ENCODE results near the gene SLC25A12. TPM values are rescaled to one million over a fixed set of nuclear protein-coding genes. Genes with fewer than 3 reads are reported as not detected.
A peak's percentile ranks its signal among the peaks of the same experiment; 100 is the strongest.

Gene SLC25A12
- total and polyA plus RNA-seq, 9 of the 15 experiments (the other 6 are each of a cell fraction or from before 2014, with no cell fraction given): 13.5 to 36.5 (median 21.7) TPM

GRCh38 chr2:171824086-171824485, 70.0 kb downstream of the SLC25A12 start:
- no peaks in the 10 kb centered on the region for H3K9me1 ChIP-seq (ENCODE audit: control insufficient read depth, insufficient read depth, low read length)
- TF ChIP-seq CEBPB (tag; IDR thresholded peaks at IDR 0.05) (peak; percentile 57; the same call in 1 of the 2 replicates), CEBPG (CRISPR knock-in tag; IDR thresholded peaks at IDR 0.05) (no peak), CEBPG (tag; conservative IDR thresholded peaks at IDR 0.05 in 1 of 2, IDR thresholded peaks at IDR 0.05 in 1 of 2) (peak in 1 of 2 experiments; percentile 38; a peak in 1 of 4 replicates), SETDB1 (IDR thresholded peaks at IDR 0.05; ENCODE audit: low read length) (no peak)
- no peak overlapping the region for H3K9ac ChIP-seq (ENCODE audit: insufficient read depth in 1 of 2, low read depth in 2 of 2, low read length in 2 of 2)
- H3K36me3 ChIP-seq (ENCODE audit: control insufficient read depth, insufficient read depth, low read length): peaks cover 13% of the 10 kb centered on the region; the same call in 1 of the 3 replicates
- no peaks in the 10 kb centered on the region for H3K4me1 ChIP-seq (replicated peaks in 1 of 2; ENCODE audit: control insufficient read depth in 2 of 2, insufficient read depth in 2 of 2, low read length in 2 of 2)
- H3K4me2 ChIP-seq (ENCODE audit: insufficient read depth, low read length): no peak overlapping the region
- H3K4me3 ChIP-seq: no peak overlapping the region
- intact Hi-C loops (cut with micrococcal nuclease) (no loop called here), in situ Hi-C loops (cut with MboI) (no loop called here)
- H3K27ac ChIP-seq (ENCODE audit: extremely low read depth, low read depth, low read length): no peak overlapping the region
- BruUV-seq (replicated peaks): no TSS peak
- no peak for DNase-seq (ENCODE audit: extremely low read depth in 1 of 4, low spot score in 3 of 4)
- no peaks in the 10 kb centered on the region for H3K79me2 ChIP-seq (ENCODE audit: control insufficient read depth, insufficient read depth, low read length)
- WGBS (ENCODE audit: insufficient coverage, low coverage, missing lambda C conversion rate): 100% methylated on average over 1 of the region's 1 CpG
- no peaks in the 10 kb centered on the region for H3K27me3 ChIP-seq (ENCODE audit: control insufficient read depth in 2 of 2, insufficient read depth in 2 of 2, low read length in 2 of 2)
- no peak for ATAC-seq
- H3K9me3 ChIP-seq (replicated peaks; ENCODE audit: control insufficient read depth, insufficient read depth, low read depth, low read length): no peaks in the 10 kb centered on the region
- ChIA-PET CTCF (ENCODE audit: low intra/inter-chr PET ratio) (no interaction called here), POLR2A (interaction anchor here (0.6 to 1.4 kb wide), 6 partner anchors 11 to 98 kb away, joined by 3 to 5 read pairs (median 3); partner anchors contain the start of gene HAT1)
- no peak for FAIRE-seq
- no peak overlapping the region for H2AFZ ChIP-seq (ENCODE audit: low read depth, low read length)
- no peaks in the 10 kb centered on the region for H4K20me1 ChIP-seq (replicated peaks; ENCODE audit: control insufficient read depth, insufficient read depth, low read length)

GRCh38 chr2:171822525-171823322, 71.3 kb downstream of the SLC25A12 start:
- H3K4me3 ChIP-seq: no peak overlapping the region
- no peak overlapping the region for H3K27ac ChIP-seq (ENCODE audit: extremely low read depth, low read depth, low read length)
- H3K4me1 ChIP-seq (replicated peaks in 1 of 2; ENCODE audit: control insufficient read depth in 2 of 2, insufficient read depth in 2 of 2, low read length in 2 of 2): no peaks in the 10 kb centered on the region
- no peaks in the 10 kb centered on the region for H3K79me2 ChIP-seq (ENCODE audit: control insufficient read depth, insufficient read depth, low read length)
- FAIRE-seq: no peak
- H3K4me2 ChIP-seq (ENCODE audit: insufficient read depth, low read length): no peak overlapping the region
- 82% methylated on average over 1 of the region's 1 CpG for WGBS (ENCODE audit: insufficient coverage, low coverage, missing lambda C conversion rate)
- no peak overlapping the region for H3K9ac ChIP-seq (ENCODE audit: insufficient read depth in 1 of 2, low read depth in 2 of 2, low read length in 2 of 2)
- no peak for DNase-seq (ENCODE audit: extremely low read depth in 1 of 4, low spot score in 3 of 4)
- ChIA-PET POLR2A (interaction anchor here (0.7 to 1.2 kb wide), 2 partner anchors 74 to 100 kb away, joined by 3 to 5 read pairs; partner anchors contain the start of gene HAT1), CTCF (ENCODE audit: low intra/inter-chr PET ratio) (no interaction called here)
- H2AFZ ChIP-seq (ENCODE audit: low read depth, low read length): no peak overlapping the region
- peaks cover 13% of the 10 kb centered on the region; the same call in 2 of the 3 replicates for H3K36me3 ChIP-seq (ENCODE audit: control insufficient read depth, insufficient read depth, low read length)
- H4K20me1 ChIP-seq (replicated peaks; ENCODE audit: control insufficient read depth, insufficient read depth, low read length): no peaks in the 10 kb centered on the region
- intact Hi-C loops (cut with micrococcal nuclease) (no loop called here), in situ Hi-C loops (cut with MboI) (no loop called here)
- H3K9me1 ChIP-seq (ENCODE audit: control insufficient read depth, insufficient read depth, low read length): no peaks in the 10 kb centered on the region
- no peaks in the 10 kb centered on the region for H3K9me3 ChIP-seq (replicated peaks; ENCODE audit: control insufficient read depth, insufficient read depth, low read depth, low read length)
- ATAC-seq: no peak
- BruUV-seq (replicated peaks): no TSS peak
- no peaks in the 10 kb centered on the region for H3K27me3 ChIP-seq (ENCODE audit: control insufficient read depth in 2 of 2, insufficient read depth in 2 of 2, low read length in 2 of 2)
- TF ChIP-seq POLR2H (tag; IDR thresholded peaks at IDR 0.05; ENCODE audit: low read depth) (no peak), SRSF9 (IDR thresholded peaks at IDR 0.05; ENCODE audit: borderline replicate concordance, low read depth, low read length) (no peak), HNRNPH1 (optimal IDR thresholded peaks at IDR 0.05; ENCODE audit: low read depth, low read length) (no peak), SRSF7 (optimal IDR thresholded peaks at IDR 0.05; ENCODE audit: low read depth, low read length) (no peak), TAF15 (IDR thresholded peaks at IDR 0.05; ENCODE audit: low read depth, low read length) (no peak), TEAD4 (IDR thresholded peaks at IDR 0.05; ENCODE audit: low read length) (no peak), TEAD4 (CRISPR knock-in tag; IDR thresholded peaks at IDR 0.05; ENCODE audit: borderline replicate concordance) (no peak)

Measured in K562 (cell line).